ENCODE results near the gene DCTPP1. TPM values are rescaled to one million over a fixed set of nuclear protein-coding genes. Genes with fewer than 3 reads are reported as not detected.

DCTPP1 gene
- total and polyA plus RNA-seq, 9 of the 15 experiments (the other 6 are each of a cell fraction or from before 2014, with no cell fraction given) = 45.0 to 132 (median 80.6) TPM

DNA sequence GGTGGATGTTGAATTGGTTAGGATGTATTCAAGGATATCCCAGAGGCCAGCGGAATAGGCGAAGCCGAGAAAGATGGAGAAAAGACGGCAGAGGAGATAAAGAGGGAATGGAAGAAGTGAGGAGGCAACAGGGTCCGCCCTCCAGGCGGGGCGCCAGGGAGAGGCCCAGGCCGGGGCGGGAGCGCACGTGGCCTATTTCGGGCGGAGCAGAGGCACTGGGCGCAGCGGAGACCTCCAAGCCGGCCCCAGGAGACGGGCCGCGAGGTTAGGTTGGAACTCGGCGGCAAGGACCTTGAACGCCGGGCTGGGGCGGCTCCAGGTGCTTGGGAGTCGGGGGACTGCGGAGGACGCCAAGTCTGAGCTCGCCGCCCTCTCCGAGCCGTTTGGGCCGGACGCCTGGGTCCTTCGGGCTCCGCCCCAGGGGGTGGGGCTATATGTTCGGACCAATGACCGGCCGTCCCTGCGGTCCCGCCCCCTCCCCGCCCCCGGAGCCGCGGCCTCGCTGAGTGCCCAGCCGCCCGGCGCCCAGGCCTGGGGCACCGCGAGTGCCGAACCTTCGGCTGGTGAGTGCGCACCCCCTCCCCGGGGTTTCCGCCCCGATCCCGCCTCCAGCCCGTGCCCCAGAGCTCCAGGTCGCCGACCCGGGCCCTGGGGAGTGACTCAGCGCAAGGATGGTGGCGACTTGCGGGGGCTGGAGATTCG, 22.6 kb downstream of the DCTPP1 start, which contains the start of gene ZNF771 (continued):
- TF ChIP-seq, protein P1, sequence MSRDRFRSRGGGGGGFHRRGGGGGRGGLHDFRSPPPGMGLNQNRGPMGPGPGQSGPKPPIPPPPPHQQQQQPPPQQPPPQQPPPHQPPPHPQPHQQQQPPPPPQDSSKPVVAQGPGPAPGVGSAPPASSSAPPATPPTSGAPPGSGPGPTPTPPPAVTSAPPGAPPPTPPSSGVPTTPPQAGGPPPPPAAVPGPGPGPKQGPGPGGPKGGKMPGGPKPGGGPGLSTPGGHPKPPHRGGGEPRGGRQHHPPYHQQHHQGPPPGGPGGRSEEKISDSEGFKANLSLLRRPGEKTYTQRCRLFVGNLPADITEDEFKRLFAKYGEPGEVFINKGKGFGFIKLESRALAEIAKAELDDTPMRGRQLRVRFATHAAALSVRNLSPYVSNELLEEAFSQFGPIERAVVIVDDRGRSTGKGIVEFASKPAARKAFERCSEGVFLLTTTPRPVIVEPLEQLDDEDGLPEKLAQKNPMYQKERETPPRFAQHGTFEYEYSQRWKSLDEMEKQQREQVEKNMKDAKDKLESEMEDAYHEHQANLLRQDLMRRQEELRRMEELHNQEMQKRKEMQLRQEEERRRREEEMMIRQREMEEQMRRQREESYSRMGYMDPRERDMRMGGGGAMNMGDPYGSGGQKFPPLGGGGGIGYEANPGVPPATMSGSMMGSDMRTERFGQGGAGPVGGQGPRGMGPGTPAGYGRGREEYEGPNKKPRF (IDR thresholded peaks at IDR 0.05; ENCODE audit: low read depth, low read length) = no peak
- TF ChIP-seq ZNF586 (CRISPR knock-in tag; conservative IDR thresholded peaks at IDR 0.05) (no peak), ZNF583 (CRISPR knock-in tag; IDR thresholded peaks at IDR 0.05) (no peak), EHMT2 (IDR thresholded peaks at IDR 0.05) (no peak), NFIC (IDR thresholded peaks at IDR 0.05) (peak; percentile 82), NCOA1 (IDR thresholded peaks at IDR 0.05; ENCODE audit: low read depth) (peak; percentile 24; the same call in 1 of the 2 replicates), RUNX1 (IDR thresholded peaks at IDR 0.05; ENCODE audit: low read depth) (no peak), BCL6 (CRISPR knock-in tag; IDR thresholded peaks at IDR 0.05) (no peak), ADNP (tag; IDR thresholded peaks at IDR 0.05) (no peak)
- TF ChIP-seq, protein P2, sequence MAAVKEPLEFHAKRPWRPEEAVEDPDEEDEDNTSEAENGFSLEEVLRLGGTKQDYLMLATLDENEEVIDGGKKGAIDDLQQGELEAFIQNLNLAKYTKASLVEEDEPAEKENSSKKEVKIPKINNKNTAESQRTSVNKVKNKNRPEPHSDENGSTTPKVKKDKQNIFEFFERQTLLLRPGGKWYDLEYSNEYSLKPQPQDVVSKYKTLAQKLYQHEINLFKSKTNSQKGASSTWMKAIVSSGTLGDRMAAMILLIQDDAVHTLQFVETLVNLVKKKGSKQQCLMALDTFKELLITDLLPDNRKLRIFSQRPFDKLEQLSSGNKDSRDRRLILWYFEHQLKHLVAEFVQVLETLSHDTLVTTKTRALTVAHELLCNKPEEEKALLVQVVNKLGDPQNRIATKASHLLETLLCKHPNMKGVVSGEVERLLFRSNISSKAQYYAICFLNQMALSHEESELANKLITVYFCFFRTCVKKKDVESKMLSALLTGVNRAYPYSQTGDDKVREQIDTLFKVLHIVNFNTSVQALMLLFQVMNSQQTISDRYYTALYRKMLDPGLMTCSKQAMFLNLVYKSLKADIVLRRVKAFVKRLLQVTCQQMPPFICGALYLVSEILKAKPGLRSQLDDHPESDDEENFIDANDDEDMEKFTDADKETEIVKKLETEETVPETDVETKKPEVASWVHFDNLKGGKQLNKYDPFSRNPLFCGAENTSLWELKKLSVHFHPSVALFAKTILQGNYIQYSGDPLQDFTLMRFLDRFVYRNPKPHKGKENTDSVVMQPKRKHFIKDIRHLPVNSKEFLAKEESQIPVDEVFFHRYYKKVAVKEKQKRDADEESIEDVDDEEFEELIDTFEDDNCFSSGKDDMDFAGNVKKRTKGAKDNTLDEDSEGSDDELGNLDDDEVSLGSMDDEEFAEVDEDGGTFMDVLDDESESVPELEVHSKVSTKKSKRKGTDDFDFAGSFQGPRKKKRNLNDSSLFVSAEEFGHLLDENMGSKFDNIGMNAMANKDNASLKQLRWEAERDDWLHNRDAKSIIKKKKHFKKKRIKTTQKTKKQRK (IDR thresholded peaks at IDR 0.05; ENCODE audit: borderline replicate concordance, low read depth, low read length) = no peak
- TF ChIP-seq, protein P3, sequence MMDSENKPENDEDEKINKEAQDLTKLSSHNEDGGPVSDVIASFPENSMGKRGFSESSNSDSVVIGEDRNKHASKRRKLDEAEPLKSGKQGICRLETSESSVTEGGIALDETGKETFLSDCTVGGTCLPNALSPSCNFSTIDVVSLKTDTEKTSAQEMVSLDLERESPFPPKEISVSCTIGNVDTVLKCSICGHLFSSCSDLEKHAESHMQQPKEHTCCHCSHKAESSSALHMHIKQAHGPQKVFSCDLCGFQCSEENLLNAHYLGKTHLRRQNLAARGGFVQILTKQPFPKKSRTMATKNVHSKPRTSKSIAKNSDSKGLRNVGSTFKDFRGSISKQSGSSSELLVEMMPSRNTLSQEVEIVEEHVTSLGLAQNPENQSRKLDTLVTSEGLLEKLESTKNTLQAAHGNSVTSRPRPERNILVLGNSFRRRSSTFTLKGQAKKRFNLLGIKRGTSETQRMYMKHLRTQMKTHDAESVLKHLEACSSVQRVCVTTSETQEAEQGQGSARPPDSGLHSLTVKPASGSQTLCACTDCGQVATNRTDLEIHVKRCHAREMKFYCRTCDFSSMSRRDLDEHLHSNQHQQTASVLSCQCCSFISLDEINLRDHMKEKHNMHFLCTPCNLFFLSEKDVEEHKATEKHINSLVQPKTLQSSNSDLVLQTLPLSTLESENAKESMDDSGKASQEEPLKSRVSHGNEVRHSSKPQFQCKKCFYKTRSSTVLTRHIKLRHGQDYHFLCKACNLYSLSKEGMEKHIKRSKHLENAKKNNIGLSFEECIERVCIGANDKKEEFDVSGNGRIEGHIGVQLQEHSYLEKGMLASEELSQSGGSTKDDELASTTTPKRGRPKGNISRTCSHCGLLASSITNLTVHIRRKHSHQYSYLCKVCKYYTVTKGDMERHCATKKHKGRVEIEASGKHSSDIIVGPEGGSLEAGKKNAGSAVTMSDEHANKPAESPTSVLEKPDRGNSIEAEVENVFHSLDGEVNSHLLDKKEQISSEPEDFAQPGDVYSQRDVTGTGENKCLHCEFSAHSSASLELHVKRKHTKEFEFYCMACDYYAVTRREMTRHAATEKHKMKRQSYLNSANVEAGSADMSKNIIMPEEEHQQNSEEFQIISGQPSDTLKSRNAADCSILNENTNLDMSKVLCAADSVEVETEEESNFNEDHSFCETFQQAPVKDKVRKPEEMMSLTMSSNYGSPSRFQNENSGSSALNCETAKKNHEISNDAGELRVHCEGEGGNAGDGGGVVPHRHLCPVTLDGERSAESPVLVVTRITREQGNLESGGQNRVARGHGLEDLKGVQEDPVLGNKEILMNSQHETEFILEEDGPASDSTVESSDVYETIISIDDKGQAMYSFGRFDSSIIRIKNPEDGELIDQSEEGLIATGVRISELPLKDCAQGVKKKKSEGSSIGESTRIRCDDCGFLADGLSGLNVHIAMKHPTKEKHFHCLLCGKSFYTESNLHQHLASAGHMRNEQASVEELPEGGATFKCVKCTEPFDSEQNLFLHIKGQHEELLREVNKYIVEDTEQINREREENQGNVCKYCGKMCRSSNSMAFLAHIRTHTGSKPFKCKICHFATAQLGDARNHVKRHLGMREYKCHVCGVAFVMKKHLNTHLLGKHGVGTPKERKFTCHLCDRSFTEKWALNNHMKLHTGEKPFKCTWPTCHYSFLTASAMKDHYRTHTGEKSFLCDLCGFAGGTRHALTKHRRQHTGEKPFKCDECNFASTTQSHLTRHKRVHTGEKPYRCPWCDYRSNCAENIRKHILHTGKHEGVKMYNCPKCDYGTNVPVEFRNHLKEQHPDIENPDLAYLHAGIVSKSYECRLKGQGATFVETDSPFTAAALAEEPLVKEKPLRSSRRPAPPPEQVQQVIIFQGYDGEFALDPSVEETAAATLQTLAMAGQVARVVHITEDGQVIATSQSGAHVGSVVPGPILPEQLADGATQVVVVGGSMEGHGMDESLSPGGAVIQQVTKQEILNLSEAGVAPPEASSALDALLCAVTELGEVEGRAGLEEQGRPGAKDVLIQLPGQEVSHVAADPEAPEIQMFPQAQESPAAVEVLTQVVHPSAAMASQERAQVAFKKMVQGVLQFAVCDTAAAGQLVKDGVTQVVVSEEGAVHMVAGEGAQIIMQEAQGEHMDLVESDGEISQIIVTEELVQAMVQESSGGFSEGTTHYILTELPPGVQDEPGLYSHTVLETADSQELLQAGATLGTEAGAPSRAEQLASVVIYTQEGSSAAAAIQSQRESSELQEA (IDR thresholded peaks at IDR 0.05; ENCODE audit: low read depth) = no peak
- TF ChIP-seq, protein P4, sequence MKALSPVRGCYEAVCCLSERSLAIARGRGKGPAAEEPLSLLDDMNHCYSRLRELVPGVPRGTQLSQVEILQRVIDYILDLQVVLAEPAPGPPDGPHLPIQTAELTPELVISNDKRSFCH (CRISPR knock-in tag; IDR thresholded peaks at IDR 0.05) = no peak
- TF ChIP-seq, protein P4 (tag; IDR thresholded peaks at IDR 0.05) = no peak

Measured in K562 (cell line).